Measurements from ENCODE around the gene ADAMTS12. TPM values are rescaled to one million over a fixed set of nuclear protein-coding genes. Genes with fewer than 3 reads are reported as not detected.

Gene ADAMTS12
- total and polyA plus RNA-seq, 5 donors from 2014 or later = not detected

DNA sequence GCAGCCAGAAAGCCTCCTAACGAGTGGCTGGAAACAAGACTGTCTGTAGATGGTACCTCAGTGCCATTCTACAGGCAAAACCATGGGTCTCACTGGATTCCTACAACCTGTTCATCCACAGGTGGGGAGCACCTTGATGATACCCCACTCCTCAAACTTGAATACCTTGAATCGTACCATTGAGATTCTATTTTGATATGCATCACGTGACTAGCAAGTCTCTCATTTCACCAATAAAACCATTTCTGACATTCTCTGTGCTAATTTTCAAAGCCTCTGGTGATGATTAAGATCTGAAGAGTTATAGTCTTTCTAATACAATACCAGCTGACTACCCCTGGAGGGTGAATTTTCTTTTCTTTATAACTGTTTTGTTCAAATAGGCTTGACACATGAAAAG lies 188.9 kb downstream of the ADAMTS12 start:
- DNase-seq = no peak
- Mint-ChIP-seq H3K4me1 (no peaks in the 10 kb centered on the region), H3K4me3 (no peak overlapping the region), H3K27me3 (no peaks in the 10 kb centered on the region), H3K9me3 (peaks cover 0 to 12% (median 4%) of the 10 kb centered on the region in 7 donors), H3K27ac (no peak overlapping the region), H3K36me3 (no peaks in the 10 kb centered on the region)
- Histone ChIP-seq H3K27ac (ENCODE audit: insufficient read depth, low read length, poor library complexity, severe bottlenecking) (no peak overlapping the region), H3K9me3 (ENCODE audit: control insufficient read depth in 2 of 2, low read length in 2 of 2) (no peaks in the 10 kb centered on the region), H3K36me3 (ENCODE audit: control insufficient read depth, insufficient read depth, low read length) (no peaks in the 10 kb centered on the region), H3K27me3 (ENCODE audit: control insufficient read depth, insufficient read depth, low read length) (no peaks in the 10 kb centered on the region), H3K4me3 (ENCODE audit: low read depth, low read length) (no peak overlapping the region), H3K4me1 (ENCODE audit: control insufficient read depth, insufficient read depth, low read length, poor library complexity, severe bottlenecking) (no peaks in the 10 kb centered on the region)
- ATAC-seq (ENCODE audit: low read depth in 2 of 2) = no peak

DNA sequence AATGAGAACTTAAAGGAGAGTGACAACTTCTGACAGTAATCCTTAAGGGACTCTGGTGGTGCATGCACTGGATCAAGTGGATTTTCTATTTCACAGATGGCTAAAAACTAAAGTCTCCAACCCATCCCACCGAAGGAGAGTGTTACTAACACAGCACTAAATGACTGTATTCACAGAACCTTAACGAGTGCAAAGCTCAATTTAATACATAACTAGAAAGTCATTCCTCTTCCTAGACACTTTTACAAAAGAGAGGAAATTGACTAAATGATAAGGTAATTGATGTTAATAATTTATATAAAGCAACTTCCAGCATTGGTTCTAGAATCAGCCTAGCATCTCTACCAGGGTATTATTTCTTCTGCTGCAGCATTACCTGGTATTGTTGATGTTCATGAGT lies 189.8 kb downstream of the ADAMTS12 start:
- Histone ChIP-seq H3K4me3 (ENCODE audit: low read depth, low read length) (no peak overlapping the region), H3K27ac (ENCODE audit: insufficient read depth, low read length, poor library complexity, severe bottlenecking) (no peak overlapping the region), H3K27me3 (ENCODE audit: control insufficient read depth, insufficient read depth, low read length) (no peaks in the 10 kb centered on the region), H3K9me3 (ENCODE audit: control insufficient read depth in 2 of 2, low read length in 2 of 2) (no peaks in the 10 kb centered on the region), H3K36me3 (ENCODE audit: control insufficient read depth, insufficient read depth, low read length) (no peaks in the 10 kb centered on the region), H3K4me1 (ENCODE audit: control insufficient read depth, insufficient read depth, low read length, poor library complexity, severe bottlenecking) (no peaks in the 10 kb centered on the region)
- Mint-ChIP-seq H3K4me3 (no peak overlapping the region), H3K27me3 (no peaks in the 10 kb centered on the region), H3K9me3 (peaks cover 0 to 11% (median 2%) of the 10 kb centered on the region in 7 donors), H3K27ac (no peak overlapping the region), H3K4me1 (no peaks in the 10 kb centered on the region), H3K36me3 (no peaks in the 10 kb centered on the region)
- DNase-seq (no peak), ATAC-seq (ENCODE audit: low read depth in 2 of 2) (no peak)

DNA sequence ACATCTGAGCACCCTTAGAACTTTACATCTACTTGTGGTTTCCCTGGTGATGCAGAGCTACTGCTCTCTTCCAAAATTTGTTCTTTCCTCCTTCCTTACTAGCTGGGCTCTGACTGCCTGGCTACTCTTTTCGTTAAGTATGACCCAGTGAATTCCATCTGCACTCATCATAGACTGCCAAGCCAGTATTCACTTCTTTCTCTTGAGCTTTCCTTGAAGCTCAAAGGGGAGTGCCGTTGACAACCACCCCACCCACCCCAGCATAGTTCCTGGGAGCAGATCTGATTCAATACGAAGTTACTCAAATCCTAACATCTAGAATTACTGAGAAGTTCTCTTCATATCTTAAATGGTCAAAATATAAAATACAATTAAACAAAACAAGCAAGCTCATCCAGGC lies 190.5 kb downstream of the ADAMTS12 start:
- no peaks in the 10 kb centered on the region for H3K9me3 ChIP-seq (ENCODE audit: control insufficient read depth in 2 of 2, low read length in 2 of 2)
- DNase-seq (no peak), ATAC-seq (ENCODE audit: low read depth in 2 of 2) (no peak)
- Mint-ChIP-seq H3K4me3 (no peak overlapping the region), H3K9me3 (peaks cover 0 to 7% (median 2%) of the 10 kb centered on the region in 7 donors), H3K4me1 (no peaks in the 10 kb centered on the region), H3K27ac (no peak overlapping the region), H3K27me3 (no peaks in the 10 kb centered on the region), H3K36me3 (no peaks in the 10 kb centered on the region)
- H3K36me3 ChIP-seq (ENCODE audit: control insufficient read depth, insufficient read depth, low read length) = no peaks in the 10 kb centered on the region
- no peaks in the 10 kb centered on the region for H3K4me1 ChIP-seq (ENCODE audit: control insufficient read depth, insufficient read depth, low read length, poor library complexity, severe bottlenecking)
- no peaks in the 10 kb centered on the region for H3K27me3 ChIP-seq (ENCODE audit: control insufficient read depth, insufficient read depth, low read length)
- H3K27ac ChIP-seq (ENCODE audit: insufficient read depth, low read length, poor library complexity, severe bottlenecking) = no peak overlapping the region
- H3K4me3 ChIP-seq (ENCODE audit: low read depth, low read length) = no peak overlapping the region

DNA sequence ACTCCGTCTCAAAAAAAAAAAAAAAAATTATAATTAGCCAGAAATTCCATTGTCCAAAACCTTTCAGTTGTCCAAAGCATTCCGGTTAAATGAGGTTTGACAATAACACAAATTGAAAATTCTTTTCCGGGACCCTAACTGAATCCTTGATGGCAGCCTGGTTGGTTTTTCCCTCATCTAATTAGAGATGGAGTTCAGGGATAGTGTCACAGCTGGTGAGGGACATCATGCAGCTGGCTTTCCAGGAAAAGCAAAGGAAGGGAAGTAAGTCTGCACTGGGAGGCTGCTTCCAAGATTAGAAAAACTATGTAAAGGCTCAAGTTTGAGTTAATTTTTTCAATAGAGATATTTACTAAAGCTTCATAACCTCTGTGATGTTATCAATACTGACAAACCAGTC lies 195.4 kb downstream of the ADAMTS12 start:
- H3K4me3 ChIP-seq (ENCODE audit: low read depth, low read length) = no peak overlapping the region
- no peaks in the 10 kb centered on the region for H3K9me3 ChIP-seq (ENCODE audit: control insufficient read depth in 2 of 2, low read length in 2 of 2)
- H3K4me3 Mint-ChIP-seq = no peak overlapping the region
- no peaks in the 10 kb centered on the region for H3K36me3 Mint-ChIP-seq
- no peaks in the 10 kb centered on the region for H3K27me3 Mint-ChIP-seq
- H3K27ac ChIP-seq (ENCODE audit: insufficient read depth, low read length, poor library complexity, severe bottlenecking) = no peak overlapping the region
- no peak for DNase-seq
- peaks cover 0 to 8% (median 3%) of the 10 kb centered on the region in 7 donors for H3K9me3 Mint-ChIP-seq
- H3K36me3 ChIP-seq (ENCODE audit: control insufficient read depth, insufficient read depth, low read length) = no peaks in the 10 kb centered on the region
- no peak overlapping the region for H3K27ac Mint-ChIP-seq
- H3K27me3 ChIP-seq (ENCODE audit: control insufficient read depth, insufficient read depth, low read length) = no peaks in the 10 kb centered on the region
- no peaks in the 10 kb centered on the region for H3K4me1 ChIP-seq (ENCODE audit: control insufficient read depth, insufficient read depth, low read length, poor library complexity, severe bottlenecking)
- no peak for ATAC-seq (ENCODE audit: low read depth in 2 of 2)
- H3K4me1 Mint-ChIP-seq = no peaks in the 10 kb centered on the region

DNA sequence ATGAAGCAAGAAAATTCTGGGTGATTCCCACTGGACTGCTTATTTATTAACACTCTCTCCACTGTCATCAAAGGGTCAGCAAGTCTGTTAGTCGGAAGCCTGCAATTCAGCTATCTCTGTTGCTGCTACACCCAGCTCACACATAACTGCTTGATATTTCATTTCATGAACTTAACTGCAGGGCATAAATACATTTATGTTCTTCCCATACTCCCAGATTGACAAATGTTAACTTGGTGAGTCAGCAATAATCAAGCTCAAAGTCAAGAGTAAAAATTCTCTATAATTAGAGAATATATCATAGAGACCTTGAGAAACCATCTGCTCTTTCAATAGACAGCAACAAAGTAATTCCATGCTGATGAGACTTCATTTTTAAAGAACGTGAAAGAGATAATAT lies 198.8 kb downstream of the ADAMTS12 start:
- H3K4me3 Mint-ChIP-seq = no peak overlapping the region
- no peaks in the 10 kb centered on the region for H3K36me3 ChIP-seq (ENCODE audit: control insufficient read depth, insufficient read depth, low read length)
- no peaks in the 10 kb centered on the region for H3K36me3 Mint-ChIP-seq
- H3K27me3 Mint-ChIP-seq = no peaks in the 10 kb centered on the region
- ATAC-seq (ENCODE audit: low read depth in 2 of 2) (no peak), DNase-seq (no peak)
- H3K9me3 Mint-ChIP-seq = peaks cover 0 to 8% (median 5%) of the 10 kb centered on the region in 7 donors
- no peak overlapping the region for H3K27ac Mint-ChIP-seq
- no peaks in the 10 kb centered on the region for H3K4me1 ChIP-seq (ENCODE audit: control insufficient read depth, insufficient read depth, low read length, poor library complexity, severe bottlenecking)
- H3K27ac ChIP-seq (ENCODE audit: insufficient read depth, low read length, poor library complexity, severe bottlenecking) = no peak overlapping the region
- no peaks in the 10 kb centered on the region for H3K4me1 Mint-ChIP-seq
- H3K27me3 ChIP-seq (ENCODE audit: control insufficient read depth, insufficient read depth, low read length) = no peaks in the 10 kb centered on the region
- H3K9me3 ChIP-seq (ENCODE audit: control insufficient read depth in 2 of 2, low read length in 2 of 2) = no peaks in the 10 kb centered on the region
- no peak overlapping the region for H3K4me3 ChIP-seq (ENCODE audit: low read depth, low read length)

DNA sequence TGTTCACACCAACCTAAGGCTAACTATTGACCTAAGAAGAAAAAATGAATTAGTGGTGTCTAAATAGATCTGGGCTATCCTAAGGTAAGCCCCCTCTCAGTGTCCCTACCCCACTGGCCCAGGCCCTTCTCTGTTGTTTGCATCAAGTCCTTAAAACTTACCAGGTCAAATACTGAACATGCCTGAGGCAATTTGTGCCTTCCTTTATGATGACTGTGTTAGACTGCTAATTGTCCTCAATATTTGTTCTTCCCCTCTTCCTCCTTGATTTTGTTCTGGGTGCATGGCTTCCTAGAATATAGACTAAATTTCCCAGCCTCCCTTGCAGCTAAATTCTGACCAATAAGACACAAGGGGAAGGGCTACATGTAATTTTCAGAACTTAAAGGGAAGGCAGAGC lies 199.9 kb downstream of the ADAMTS12 start:
- H3K27ac Mint-ChIP-seq = no peak overlapping the region

DNA sequence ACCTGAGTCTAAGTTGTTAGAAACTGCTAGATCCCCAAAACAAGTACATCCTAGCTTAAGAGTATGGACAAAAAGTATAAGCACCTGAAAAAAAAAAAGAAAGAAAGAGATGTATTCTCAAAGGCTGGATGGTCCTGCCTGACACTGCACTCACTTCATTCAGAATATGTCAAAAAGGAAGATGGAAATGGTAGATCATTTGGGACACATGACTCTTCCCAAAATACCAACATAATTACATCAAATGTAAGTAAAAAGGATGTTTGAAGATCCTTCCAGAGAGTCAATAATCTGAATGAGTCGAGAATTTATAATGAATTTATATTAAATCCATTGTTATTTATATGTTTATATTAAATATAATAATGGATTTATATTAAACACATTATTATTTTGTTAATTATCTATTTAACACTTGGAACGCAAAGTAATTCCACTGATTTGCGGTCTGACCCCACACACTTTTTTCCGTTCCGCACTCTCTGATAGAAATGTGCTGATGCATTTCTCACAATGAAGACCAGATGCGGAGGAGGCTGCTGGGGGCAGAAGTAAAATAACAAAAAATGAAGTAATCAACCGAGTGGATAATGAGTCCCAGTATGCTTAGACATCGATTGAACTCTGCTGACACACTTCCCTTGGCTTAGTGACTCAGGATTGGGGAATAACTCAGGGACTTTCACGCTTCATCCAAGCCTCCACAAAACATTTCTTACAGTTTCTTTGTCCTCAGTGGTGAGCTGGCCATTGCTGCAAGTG lies 201.2 kb downstream of the ADAMTS12 start:
- Histone ChIP-seq H3K4me3 (ENCODE audit: low read depth, low read length) (no peak overlapping the region), H3K9me3 (ENCODE audit: control insufficient read depth in 2 of 2, low read length in 2 of 2) (no peaks in the 10 kb centered on the region), H3K27me3 (ENCODE audit: control insufficient read depth, insufficient read depth, low read length) (no peaks in the 10 kb centered on the region), H3K27ac (ENCODE audit: insufficient read depth, low read length, poor library complexity, severe bottlenecking) (no peak overlapping the region), H3K4me1 (ENCODE audit: control insufficient read depth, insufficient read depth, low read length, poor library complexity, severe bottlenecking) (no peaks in the 10 kb centered on the region), H3K36me3 (ENCODE audit: control insufficient read depth, insufficient read depth, low read length) (no peaks in the 10 kb centered on the region)
- H3K27me3 Mint-ChIP-seq = peaks cover 5% of the 10 kb centered on the region
- DNase-seq (no peak), ATAC-seq (ENCODE audit: low read depth in 2 of 2) (no peak)
- H3K4me1 Mint-ChIP-seq = no peaks in the 10 kb centered on the region
- peaks cover 0 to 7% (median 5%) of the 10 kb centered on the region in 7 donors for H3K9me3 Mint-ChIP-seq
- no peaks in the 10 kb centered on the region for H3K36me3 Mint-ChIP-seq
- H3K4me3 Mint-ChIP-seq = no peak overlapping the region
- H3K27ac Mint-ChIP-seq = no peak overlapping the region

More for the DNA sequence above, 199.9 kb downstream of the ADAMTS12 start:
- Histone ChIP-seq H3K9me3 (ENCODE audit: control insufficient read depth in 2 of 2, low read length in 2 of 2) (no peaks in the 10 kb centered on the region), H3K4me1 (ENCODE audit: control insufficient read depth, insufficient read depth, low read length, poor library complexity, severe bottlenecking) (no peaks in the 10 kb centered on the region), H3K27ac (ENCODE audit: insufficient read depth, low read length, poor library complexity, severe bottlenecking) (no peak overlapping the region), H3K27me3 (ENCODE audit: control insufficient read depth, insufficient read depth, low read length) (no peaks in the 10 kb centered on the region), H3K4me3 (ENCODE audit: low read depth, low read length) (no peak overlapping the region), H3K36me3 (ENCODE audit: control insufficient read depth, insufficient read depth, low read length) (no peaks in the 10 kb centered on the region)
- H3K4me1 Mint-ChIP-seq = no peaks in the 10 kb centered on the region
- H3K27me3 Mint-ChIP-seq = no peaks in the 10 kb centered on the region
- no peaks in the 10 kb centered on the region for H3K36me3 Mint-ChIP-seq
- peaks cover 0 to 8% (median 5%) of the 10 kb centered on the region in 7 donors for H3K9me3 Mint-ChIP-seq
- H3K4me3 Mint-ChIP-seq = no peak overlapping the region
- DNase-seq = no peak
- no peak for ATAC-seq (ENCODE audit: low read depth in 2 of 2)

DNA sequence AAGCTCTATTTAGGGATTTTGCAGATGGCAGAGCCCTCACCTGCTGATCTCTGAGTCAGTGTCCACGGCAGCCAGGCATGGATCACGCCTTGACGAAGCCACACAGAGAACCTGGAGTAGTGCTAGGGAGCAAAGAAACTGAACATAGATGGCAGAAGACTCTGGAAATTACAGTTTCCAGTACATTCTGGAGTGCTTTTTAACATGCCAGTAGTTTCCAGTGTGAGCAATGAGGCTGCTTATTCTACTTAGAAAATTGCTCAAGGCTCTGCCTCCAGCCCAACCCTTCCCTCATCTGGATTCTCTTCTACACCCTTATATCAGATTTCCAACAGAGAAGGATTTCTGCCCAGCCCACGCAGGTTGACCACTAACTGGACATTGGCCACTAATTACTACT lies 203.3 kb downstream of the ADAMTS12 start:
- H3K27me3 Mint-ChIP-seq = peaks cover 5% of the 10 kb centered on the region
- no peak overlapping the region for H3K4me3 ChIP-seq (ENCODE audit: low read depth, low read length)
- peaks cover 0 to 4% (median 2%) of the 10 kb centered on the region in 7 donors for H3K9me3 Mint-ChIP-seq
- H3K4me1 ChIP-seq (ENCODE audit: control insufficient read depth, insufficient read depth, low read length, poor library complexity, severe bottlenecking) = no peaks in the 10 kb centered on the region
- H3K27ac ChIP-seq (ENCODE audit: insufficient read depth, low read length, poor library complexity, severe bottlenecking) = no peak overlapping the region
- H3K36me3 Mint-ChIP-seq = no peaks in the 10 kb centered on the region
- no peak for ATAC-seq (ENCODE audit: low read depth in 2 of 2)
- H3K36me3 ChIP-seq (ENCODE audit: control insufficient read depth, insufficient read depth, low read length) = no peaks in the 10 kb centered on the region
- no peak for DNase-seq
- no peaks in the 10 kb centered on the region for H3K4me1 Mint-ChIP-seq
- no peak overlapping the region for H3K27ac Mint-ChIP-seq
- no peaks in the 10 kb centered on the region for H3K9me3 ChIP-seq (ENCODE audit: control insufficient read depth in 2 of 2, low read length in 2 of 2)
- H3K27me3 ChIP-seq (ENCODE audit: control insufficient read depth, insufficient read depth, low read length) = no peaks in the 10 kb centered on the region
- no peak overlapping the region for H3K4me3 Mint-ChIP-seq

Measured in CD4-positive, CD25-positive, alpha-beta regulatory T cell (primary cell).